H9 (cell line): ENCODE results near the gene FAT4. TPM values are rescaled to one million over a fixed set of nuclear protein-coding genes. Genes with fewer than 3 reads are reported as not detected.

Experiments used
- DNase-seq: peaks from one replicate; pipeline ENCODE4 v3.0.0-alpha.2; 2017
- H2AFZ ChIP-seq: one replicate; pipeline ENCODE4 v1.6.1; 2013; ENCODE audit warnings: mild to moderate bottlenecking, low read length, control low read depth, moderate library complexity
- H2AK5ac ChIP-seq: 2 replicates; pipeline ENCODE4 v1.6.1; 2013; ENCODE audit warnings: low read length, control low read depth, mixed read lengths; ENCODE audit not compliant: insufficient read length
- H2BK120ac ChIP-seq: one replicate; pipeline ENCODE4 v1.6.1; 2013; ENCODE audit warnings: low read depth, mild to moderate bottlenecking, low read length, control low read depth, inconsistent platforms; ENCODE audit not compliant: poor library complexity, severe bottlenecking
- H2BK12ac ChIP-seq: 2 replicates; pipeline ENCODE4 v1.6.1; 2013; ENCODE audit warnings: low read length, control low read depth, mixed read lengths, low read depth; ENCODE audit not compliant: insufficient read length
- H2BK15ac ChIP-seq: 2 replicates; pipeline ENCODE4 v1.6.1; 2013; ENCODE audit warnings: low read depth, low read length, control low read depth
- H2BK20ac ChIP-seq: one replicate; pipeline ENCODE4 v1.6.1; 2013; ENCODE audit warnings: low read depth, mild to moderate bottlenecking, low read length, control low read depth, inconsistent platforms; ENCODE audit not compliant: poor library complexity, severe bottlenecking
- H2BK5ac ChIP-seq: 2 replicates; pipeline ENCODE4 v1.6.1; 2013; ENCODE audit warnings: low read length, control low read depth, mixed read lengths; ENCODE audit not compliant: insufficient read length
- H3K14ac ChIP-seq: 2 replicates; pipeline ENCODE4 v1.6.1; 2013; ENCODE audit warnings: low read length, control low read depth; ENCODE audit not compliant: insufficient read depth
- H3K18ac ChIP-seq: 2 replicates; pipeline ENCODE4 v1.6.1; 2013; ENCODE audit warnings: low read depth, mild to moderate bottlenecking, mixed read lengths, low read length, control low read depth; ENCODE audit not compliant: insufficient read length
- H3K23ac ChIP-seq: 2 replicates; pipeline ENCODE4 v1.6.1; 2013; ENCODE audit warnings: low read length, control low read depth, mixed read lengths, low read depth; ENCODE audit not compliant: insufficient read length
- H3K23me2 ChIP-seq: 2 replicates; pipeline ENCODE4 v1.6.1; 2013; ENCODE audit warnings: low read depth, mild to moderate bottlenecking, mixed read lengths, low read length, control low read depth; ENCODE audit not compliant: insufficient read length, poor library complexity, severe bottlenecking
- H3K27ac ChIP-seq: 2 replicates; pipeline ENCODE4 v1.5.1; 2013; ENCODE audit warnings: low read length, control low read depth, mixed read lengths, low read depth; ENCODE audit not compliant: insufficient read length
- H3K27me3 ChIP-seq: 2 replicates; pipeline ENCODE4 v1.6.1; 2013; ENCODE audit warnings: low read length, control low read depth, inconsistent platforms; ENCODE audit not compliant: insufficient read depth
- H3K4ac ChIP-seq: 2 replicates; pipeline ENCODE4 v1.6.1; 2013; ENCODE audit warnings: low read depth, mild to moderate bottlenecking, control low read depth, inconsistent platforms, low read length, moderate library complexity
- H3K4me1 ChIP-seq: 2 replicates; pipeline ENCODE4 v1.6.1; 2013; ENCODE audit warnings: low read length, control low read depth, inconsistent platforms; ENCODE audit not compliant: insufficient read depth
- H3K4me2 ChIP-seq: 2 replicates; pipeline ENCODE4 v1.6.1; 2013; ENCODE audit warnings: low read length, control low read depth, mixed read lengths; ENCODE audit not compliant: insufficient read length, insufficient read depth
- H3K56ac ChIP-seq: 2 replicates; pipeline ENCODE4 v1.6.1; 2013; ENCODE audit warnings: low read depth, mild to moderate bottlenecking, mixed read lengths, low read length, control low read depth; ENCODE audit not compliant: insufficient read length
- H3K79me1 ChIP-seq: 2 replicates; pipeline ENCODE4 v1.6.1; 2013; ENCODE audit warnings: low read depth, mild to moderate bottlenecking, moderate library complexity, low read length, control low read depth, inconsistent platforms; ENCODE audit not compliant: insufficient read depth, poor library complexity, severe bottlenecking
- H3K79me2 ChIP-seq: 2 replicates; pipeline ENCODE4 v1.6.1; 2013; ENCODE audit warnings: low read length, control low read depth, inconsistent platforms; ENCODE audit not compliant: insufficient read depth
- H3K9ac ChIP-seq: 2 replicates; pipeline ENCODE4 v1.6.1; 2013; ENCODE audit warnings: low read length, control low read depth, mixed read lengths; ENCODE audit not compliant: insufficient read length; ENCODE audit errors: extremely low read depth
- H3K9me3 ChIP-seq: one replicate; pipeline ENCODE4 v1.6.1; 2013; ENCODE audit warnings: low read depth, low read length, inconsistent platforms; ENCODE audit not compliant: control insufficient read depth
- H3T11ph ChIP-seq: one replicate; pipeline ENCODE4 v1.6.1; 2013; ENCODE audit warnings: mild to moderate bottlenecking, low read length, control low read depth, inconsistent platforms
- H4K20me1 ChIP-seq: one replicate; pipeline ENCODE4 v1.6.1; 2013; ENCODE audit not compliant: control insufficient read depth, insufficient read length, insufficient read depth
- H4K5ac ChIP-seq: 2 replicates; pipeline ENCODE4 v1.6.1; 2013; ENCODE audit warnings: low read depth, mild to moderate bottlenecking, mixed read lengths, low read length, control low read depth; ENCODE audit not compliant: insufficient read length
- H4K8ac ChIP-seq: replicated peaks from 2 replicates; pipeline ENCODE4 v1.6.1; 2013; ENCODE audit warnings: low read length, control low read depth, mixed read lengths, low read depth; ENCODE audit not compliant: insufficient read length
- H4K91ac ChIP-seq: 2 replicates; pipeline ENCODE4 v1.6.1; 2013; ENCODE audit warnings: low read depth, mild to moderate bottlenecking, moderate library complexity, mixed read lengths, low read length, control low read depth; ENCODE audit not compliant: insufficient read length
- H3K27ac Mint-ChIP-seq, 3 experiments: 2 replicates in 2 of 3; 3 replicates in 1 of 3; pipeline ENCODE4 v1.8.0; 2020 to 2021; ENCODE audit warnings: mixed read lengths in 3 of 3, mild to moderate bottlenecking in 1 of 3, moderate library complexity in 1 of 3
- H3K27me3 Mint-ChIP-seq: 2 replicates; pipeline ENCODE4 v1.8.0; 2021; ENCODE audit warnings: low read depth, mild to moderate bottlenecking, moderate library complexity, mixed read lengths
- H3K36me3 Mint-ChIP-seq, 3 experiments: 2 replicates in 2 of 3; 3 replicates in 1 of 3; pipeline ENCODE4 v1.8.0; 2020 to 2021; ENCODE audit warnings: low read depth in 3 of 3, mixed read lengths in 3 of 3; ENCODE audit not compliant: insufficient read depth in 1 of 3
- H3K4me1 Mint-ChIP-seq, 2 experiments: 2 replicates each; pipeline ENCODE4 v1.8.0; 2020; ENCODE audit warnings: mixed read lengths in 2 of 2
- H3K4me3 Mint-ChIP-seq, 2 experiments: 2 replicates in 1 of 2; 3 replicates in 1 of 2; pipeline ENCODE4 v1.8.0; 2020 to 2021; ENCODE audit warnings: mild to moderate bottlenecking in 2 of 2, mixed read lengths in 2 of 2, moderate library complexity in 1 of 2
- H3K9me3 Mint-ChIP-seq, 2 experiments: 2 replicates in 1 of 2; 3 replicates in 1 of 2; pipeline ENCODE4 v1.8.0; 2020; ENCODE audit warnings: mild to moderate bottlenecking in 2 of 2, mixed read lengths in 2 of 2, moderate library complexity in 1 of 2
- total RNA-seq: library from RNA; stranded (reverse); gene quantifications from 2 replicates; pipeline ENCODE4 v1.2.1, GENCODE V29; 2021
- TF ChIP-seq, protein P1 (sequence below): fragments of 200-600 bp; sonication (generic); conservative IDR thresholded peaks from 3 replicates; pipeline ENCODE4 v1.8.0; 2021; ENCODE audit warnings: antibody characterized with exemption, mild to moderate bottlenecking

The FAT4 gene
- total RNA-seq, 1 experiment from 2014 or later = 6.9 TPM

DNA sequence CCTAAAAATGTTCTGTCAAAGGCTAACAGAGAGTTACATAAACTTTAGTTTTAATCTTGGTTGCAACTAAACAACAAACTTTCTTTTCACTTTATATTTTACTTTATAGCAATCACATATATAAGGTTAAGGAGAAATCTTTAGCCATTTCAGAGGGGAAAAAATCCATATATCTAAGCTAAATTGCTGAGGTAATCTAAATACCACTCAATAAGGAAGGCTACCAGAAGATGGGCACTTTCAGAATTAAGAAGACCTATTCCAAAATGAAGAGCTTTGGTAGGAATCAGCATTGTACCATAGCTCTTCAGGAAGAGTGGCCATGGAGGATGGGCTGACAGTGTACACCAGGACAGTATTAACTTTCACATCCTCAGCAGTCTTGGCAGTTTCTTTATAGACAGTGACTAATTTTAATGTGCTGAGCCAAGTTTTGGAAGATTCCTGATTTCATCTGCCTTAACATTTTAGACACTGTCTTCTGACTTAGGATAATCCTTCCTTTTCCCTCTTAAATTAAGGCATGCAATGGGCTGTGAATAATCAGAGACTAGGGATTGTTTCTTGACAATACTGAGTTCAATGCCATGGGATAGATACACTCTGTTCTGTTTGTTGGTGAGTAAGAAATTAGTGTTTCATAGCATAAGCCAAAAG, 7.1 kb downstream of the FAT4 start:
- H3K9ac ChIP-seq = no peak overlapping the region
- H2AK5ac ChIP-seq = no peak overlapping the region
- H3K4me1 Mint-ChIP-seq = peaks cover 22 to 68% of the 10 kb centered on the region in 2 experiments
- no peak overlapping the region for H3K27ac Mint-ChIP-seq
- H3K27ac ChIP-seq = no peak overlapping the region
- H3K27me3 ChIP-seq = peaks cover 1% of the 10 kb centered on the region; the same call in 1 of the 2 replicates
- H3K79me1 ChIP-seq = no peaks in the 10 kb centered on the region
- H2AFZ ChIP-seq = no peak overlapping the region
- peaks cover 7% of the 10 kb centered on the region for H3K23me2 ChIP-seq
- no peak overlapping the region for H3K4me3 Mint-ChIP-seq
- H3K4me2 ChIP-seq = peak overlapping the region; percentile 16
- no peak overlapping the region for H4K8ac ChIP-seq
- H2BK120ac ChIP-seq = no peak overlapping the region
- H3K4me1 ChIP-seq = peaks cover 4% of the 10 kb centered on the region
- H3K27me3 Mint-ChIP-seq = peaks cover 20% of the 10 kb centered on the region
- H3K79me2 ChIP-seq = no peaks in the 10 kb centered on the region; the same call in 1 of the 2 replicates
- H3K56ac ChIP-seq = no peak overlapping the region
- no peak for DNase-seq
- H2BK12ac ChIP-seq = no peak overlapping the region
- no peaks in the 10 kb centered on the region for H4K20me1 ChIP-seq
- H3K23ac ChIP-seq = no peak overlapping the region
- no peaks in the 10 kb centered on the region for H3K9me3 Mint-ChIP-seq
- H4K91ac ChIP-seq = no peak overlapping the region
- H2BK15ac ChIP-seq = no peak overlapping the region
- H3K18ac ChIP-seq = no peak overlapping the region
- H3T11ph ChIP-seq = no peak overlapping the region
- TF ChIP-seq, protein P1, sequence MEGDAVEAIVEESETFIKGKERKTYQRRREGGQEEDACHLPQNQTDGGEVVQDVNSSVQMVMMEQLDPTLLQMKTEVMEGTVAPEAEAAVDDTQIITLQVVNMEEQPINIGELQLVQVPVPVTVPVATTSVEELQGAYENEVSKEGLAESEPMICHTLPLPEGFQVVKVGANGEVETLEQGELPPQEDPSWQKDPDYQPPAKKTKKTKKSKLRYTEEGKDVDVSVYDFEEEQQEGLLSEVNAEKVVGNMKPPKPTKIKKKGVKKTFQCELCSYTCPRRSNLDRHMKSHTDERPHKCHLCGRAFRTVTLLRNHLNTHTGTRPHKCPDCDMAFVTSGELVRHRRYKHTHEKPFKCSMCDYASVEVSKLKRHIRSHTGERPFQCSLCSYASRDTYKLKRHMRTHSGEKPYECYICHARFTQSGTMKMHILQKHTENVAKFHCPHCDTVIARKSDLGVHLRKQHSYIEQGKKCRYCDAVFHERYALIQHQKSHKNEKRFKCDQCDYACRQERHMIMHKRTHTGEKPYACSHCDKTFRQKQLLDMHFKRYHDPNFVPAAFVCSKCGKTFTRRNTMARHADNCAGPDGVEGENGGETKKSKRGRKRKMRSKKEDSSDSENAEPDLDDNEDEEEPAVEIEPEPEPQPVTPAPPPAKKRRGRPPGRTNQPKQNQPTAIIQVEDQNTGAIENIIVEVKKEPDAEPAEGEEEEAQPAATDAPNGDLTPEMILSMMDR = no peak
- H2BK5ac ChIP-seq = no peak overlapping the region
- no peak overlapping the region for H3K14ac ChIP-seq
- H4K5ac ChIP-seq = no peak overlapping the region
- H3K9me3 ChIP-seq = no peaks in the 10 kb centered on the region
- peaks cover 0 to 20% (median 0%) of the 10 kb centered on the region in 3 experiments; a peak in 3 of 7 replicates for H3K36me3 Mint-ChIP-seq
- H3K4ac ChIP-seq = no peak overlapping the region
- no peak overlapping the region for H2BK20ac ChIP-seq
